NOMO-1 treated with DMSO at 0.1 percent for 48 hours (cell line): Measurements from ENCODE around the gene P3R3URF.

ENCODE experiments used
- DNase-seq: peaks from one replicate; lab custom pipeline; 2025; ENCODE audit not compliant: unreplicated experiment; lab: John Stamatoyannopoulos, UW

P3R3URF gene

GRCh38 chr1:46133781-46134350, 42.4 kb downstream of the P3R3URF start:
- DNase-seq: no peak

- DNase-seq: peak; percentile 77
Measured at GRCh38 chr1:46133181-46133658, 43.1 kb downstream of the P3R3URF start.

- peak; percentile 98 for DNase-seq
Measured at GRCh38 chr1:46132529-46133180, 43.6 kb downstream of the P3R3URF start, which contains the start of gene PIK3R3. PIK3R3 (minus strand) TSS chr1:46132629; CDS start chr1:46131952, 677 bp downstream.

GRCh38 chr1:46131712-46132528, 44.4 kb downstream of the P3R3URF start:
- DNase-seq: no peak

- no peak for DNase-seq
Measured at GRCh38 chr1:46131093-46131492, 45.2 kb downstream of the P3R3URF start.

- no peak for DNase-seq
Measured at GRCh38 chr1:46130606-46131005, 45.7 kb downstream of the P3R3URF start.

GRCh38 chr1:46130121-46130520, 46.2 kb downstream of the P3R3URF start:
- DNase-seq: no peak

- no peak for DNase-seq
Measured at GRCh38 chr1:46128344-46128743, 47.9 kb downstream of the P3R3URF start.
